WTC11 (cell line): ENCODE measurements around the gene FAM24A.

Experiments
- CREB1 ChIP-seq: sonication (generic); formaldehyde crosslinking; IDR thresholded peaks from 2 replicates; pipeline ENCODE4 v1.8.0; 2023; ENCODE audit warnings: mild to moderate bottlenecking, missing genetic modification reagents
- IRF2 ChIP-seq: sonication (generic); formaldehyde crosslinking; IDR thresholded peaks from 2 replicates; pipeline ENCODE4 v1.8.0; 2022; ENCODE audit warnings: low read depth, missing genetic modification reagents, borderline replicate concordance
- MAX ChIP-seq: sonication (generic); formaldehyde crosslinking; IDR thresholded peaks from 2 replicates; pipeline ENCODE4 v1.8.0; 2022; ENCODE audit warnings: mild to moderate bottlenecking, missing genetic modification reagents
- TP53 ChIP-seq: sonication (generic); formaldehyde crosslinking; IDR thresholded peaks from 2 replicates; pipeline ENCODE4 v1.8.1; 2023; ENCODE audit warnings: mild to moderate bottlenecking, missing genetic modification reagents
- TF ChIP-seq, protein P1 (sequence below): fragments of 250-450 bp; sonication (Bioruptor Pico); IDR thresholded peaks from 2 replicates; pipeline ENCODE4 v2.1.2; 2022; ENCODE audit warnings: mild to moderate bottlenecking, moderate library complexity
- TF ChIP-seq, protein P2 (sequence below): fragments of 200-600 bp; IDR thresholded peaks from 2 replicates; pipeline ENCODE4 v1.8.0; 2022; ENCODE audit warnings: antibody characterized with exemption

DNA sequence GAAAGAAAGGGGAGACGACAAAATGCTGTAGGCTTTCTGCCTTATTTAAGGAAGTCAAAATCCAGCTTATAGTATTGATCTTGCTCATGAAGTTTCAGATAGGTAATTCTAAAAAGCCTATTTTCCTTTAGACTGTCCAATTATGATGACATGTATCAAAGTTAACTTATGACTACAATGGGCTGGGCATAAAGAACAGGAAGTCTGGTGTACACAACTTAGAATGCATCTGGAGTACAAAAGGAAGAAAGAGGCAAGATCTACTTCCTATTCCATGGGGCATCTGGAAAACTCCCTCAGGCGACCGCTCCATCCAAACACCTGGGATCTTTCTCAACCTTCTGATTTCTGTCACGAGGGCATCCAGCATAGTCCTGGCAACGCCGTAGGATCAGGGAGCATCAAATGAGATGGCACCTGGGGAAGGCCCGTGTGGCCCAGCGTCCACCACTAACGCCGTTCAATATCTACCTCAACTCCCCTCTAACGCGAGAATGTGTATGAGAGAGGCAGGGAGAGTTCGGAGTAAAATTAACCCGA, 31.5 kb upstream of the FAM24A start:
- TF ChIP-seq, protein P1, sequence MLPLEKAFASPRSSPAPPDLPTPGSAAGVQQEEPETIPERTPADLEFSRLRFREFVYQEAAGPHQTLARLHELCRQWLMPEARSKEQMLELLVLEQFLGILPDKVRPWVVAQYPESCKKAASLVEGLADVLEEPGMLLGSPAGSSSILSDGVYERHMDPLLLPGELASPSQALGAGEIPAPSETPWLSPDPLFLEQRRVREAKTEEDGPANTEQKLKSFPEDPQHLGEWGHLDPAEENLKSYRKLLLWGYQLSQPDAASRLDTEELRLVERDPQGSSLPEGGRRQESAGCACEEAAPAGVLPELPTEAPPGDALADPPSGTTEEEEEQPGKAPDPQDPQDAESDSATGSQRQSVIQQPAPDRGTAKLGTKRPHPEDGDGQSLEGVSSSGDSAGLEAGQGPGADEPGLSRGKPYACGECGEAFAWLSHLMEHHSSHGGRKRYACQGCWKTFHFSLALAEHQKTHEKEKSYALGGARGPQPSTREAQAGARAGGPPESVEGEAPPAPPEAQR (CRISPR knock-in tag) = no peak
- TF ChIP-seq, protein P2, sequence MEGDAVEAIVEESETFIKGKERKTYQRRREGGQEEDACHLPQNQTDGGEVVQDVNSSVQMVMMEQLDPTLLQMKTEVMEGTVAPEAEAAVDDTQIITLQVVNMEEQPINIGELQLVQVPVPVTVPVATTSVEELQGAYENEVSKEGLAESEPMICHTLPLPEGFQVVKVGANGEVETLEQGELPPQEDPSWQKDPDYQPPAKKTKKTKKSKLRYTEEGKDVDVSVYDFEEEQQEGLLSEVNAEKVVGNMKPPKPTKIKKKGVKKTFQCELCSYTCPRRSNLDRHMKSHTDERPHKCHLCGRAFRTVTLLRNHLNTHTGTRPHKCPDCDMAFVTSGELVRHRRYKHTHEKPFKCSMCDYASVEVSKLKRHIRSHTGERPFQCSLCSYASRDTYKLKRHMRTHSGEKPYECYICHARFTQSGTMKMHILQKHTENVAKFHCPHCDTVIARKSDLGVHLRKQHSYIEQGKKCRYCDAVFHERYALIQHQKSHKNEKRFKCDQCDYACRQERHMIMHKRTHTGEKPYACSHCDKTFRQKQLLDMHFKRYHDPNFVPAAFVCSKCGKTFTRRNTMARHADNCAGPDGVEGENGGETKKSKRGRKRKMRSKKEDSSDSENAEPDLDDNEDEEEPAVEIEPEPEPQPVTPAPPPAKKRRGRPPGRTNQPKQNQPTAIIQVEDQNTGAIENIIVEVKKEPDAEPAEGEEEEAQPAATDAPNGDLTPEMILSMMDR = no peak
- TF ChIP-seq MAX (no peak), IRF2 (no peak), CREB1 (no peak), TP53 (no peak)
